ACHN (cell line): Measurements from ENCODE around the gene AIPL1.

Experiments used
- DNase-seq: peaks from one replicate; pipeline ENCODE4 v3.0.0-alpha.2; 2015
- in situ Hi-C: cut with HindIII; loops from 2 replicates; pipeline ENCODE4 v1.10.0; 2017; ENCODE audit warnings: low sequenced_read_pairs, low pct_ligation_motif_present, low pct_unique_long_range_greater_than_20kb

Gene AIPL1

GRCh38 chr17:6468051-6468790 lies 33.3 kb upstream of the AIPL1 start:
- in situ Hi-C loops, result no loop called here
- no peak for DNase-seq

DNA sequence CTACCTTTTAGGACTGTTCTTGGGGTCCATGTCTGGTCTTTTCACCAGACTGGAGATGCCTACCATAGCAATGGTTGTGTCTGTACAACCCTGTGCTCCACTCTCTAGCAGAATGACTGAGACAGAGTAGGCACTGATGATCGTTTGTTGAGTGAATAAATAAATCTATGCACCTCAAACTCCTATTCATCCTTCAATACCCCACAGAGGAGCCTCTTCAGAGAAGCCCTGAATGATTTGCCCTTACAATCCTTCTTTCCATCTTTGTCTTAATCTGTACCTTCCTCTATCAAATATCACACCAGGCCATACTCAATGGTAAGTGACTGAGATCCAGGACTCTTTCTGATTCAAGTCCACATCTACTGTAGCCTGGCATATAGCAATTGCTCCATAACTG lies 32.6 kb upstream of the AIPL1 start:
- DNase-seq, result no peak
- in situ Hi-C loops, result no loop called here

- in situ Hi-C loops, result no loop called here
- DNase-seq, result no peak
Measured at GRCh38 chr17:6465206-6466003, 30.5 kb upstream of the AIPL1 start.

- DNase-seq, result no peak
- in situ Hi-C loops, result no loop called here
Measured at GRCh38 chr17:6464446-6465041, 29.6 kb upstream of the AIPL1 start.

- in situ Hi-C loops, result no loop called here
- no peak for DNase-seq
Measured at GRCh38 chr17:6463616-6464445, 28.9 kb upstream of the AIPL1 start.

GRCh38 chr17:6462692-6463091 lies 27.8 kb upstream of the AIPL1 start:
- DNase-seq, result no peak
- in situ Hi-C loops, result no loop called here

GRCh38 chr17:6461792-6462524 lies 27.0 kb upstream of the AIPL1 start:
- DNase-seq, result no peak
- in situ Hi-C loops, result no loop called here

DNA sequence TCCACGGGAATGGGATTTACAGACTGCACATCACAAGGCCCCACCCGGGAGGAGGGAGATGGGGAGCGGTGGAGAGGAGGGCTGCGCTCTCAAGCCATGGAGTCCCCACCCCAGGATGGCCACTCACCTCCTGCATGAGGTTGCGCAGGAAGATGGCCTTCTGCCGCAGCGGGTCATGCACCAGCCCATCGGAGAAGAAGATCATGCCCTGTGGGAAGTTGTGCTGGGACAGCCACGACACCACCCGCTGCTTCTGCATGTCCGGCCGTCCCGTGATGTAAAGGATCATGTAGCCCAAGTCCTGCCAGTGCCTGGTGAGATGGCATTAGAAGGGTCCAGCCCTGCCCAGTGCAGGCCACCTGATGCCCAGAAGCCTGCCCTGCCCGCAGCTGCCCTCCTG lies 26.3 kb upstream of the AIPL1 start:
- no peak for DNase-seq
- in situ Hi-C loops, result no loop called here

GRCh38 chr17:6460531-6461161 lies 25.7 kb upstream of the AIPL1 start:
- in situ Hi-C loops, result no loop called here
- DNase-seq, result no peak

DNA sequence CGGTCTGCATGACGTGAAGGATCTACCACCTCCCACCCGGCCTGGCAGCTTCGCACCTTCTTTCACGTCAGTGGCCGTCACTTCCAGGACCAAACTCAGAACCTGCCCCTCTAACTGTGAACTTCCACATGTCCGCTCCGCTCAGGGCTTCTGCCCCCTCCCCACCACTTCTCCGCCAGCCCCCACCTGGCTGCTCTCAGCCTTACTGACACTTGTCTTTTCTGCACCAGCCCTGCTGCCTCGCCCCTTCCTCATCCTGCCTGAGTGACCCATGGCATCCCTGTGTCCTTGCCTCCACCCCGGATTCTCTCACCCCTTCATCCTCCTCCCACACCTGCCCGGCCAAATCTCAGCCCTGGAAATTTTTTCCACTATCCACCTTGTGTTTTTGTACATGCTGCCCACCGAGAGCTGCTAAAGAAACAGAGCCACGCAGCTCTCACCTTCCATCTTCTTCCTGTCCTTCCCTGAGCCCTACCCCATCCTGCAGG lies 23.6 kb upstream of the AIPL1 start:
- no peak for DNase-seq
- in situ Hi-C loops, result no loop called here

DNA sequence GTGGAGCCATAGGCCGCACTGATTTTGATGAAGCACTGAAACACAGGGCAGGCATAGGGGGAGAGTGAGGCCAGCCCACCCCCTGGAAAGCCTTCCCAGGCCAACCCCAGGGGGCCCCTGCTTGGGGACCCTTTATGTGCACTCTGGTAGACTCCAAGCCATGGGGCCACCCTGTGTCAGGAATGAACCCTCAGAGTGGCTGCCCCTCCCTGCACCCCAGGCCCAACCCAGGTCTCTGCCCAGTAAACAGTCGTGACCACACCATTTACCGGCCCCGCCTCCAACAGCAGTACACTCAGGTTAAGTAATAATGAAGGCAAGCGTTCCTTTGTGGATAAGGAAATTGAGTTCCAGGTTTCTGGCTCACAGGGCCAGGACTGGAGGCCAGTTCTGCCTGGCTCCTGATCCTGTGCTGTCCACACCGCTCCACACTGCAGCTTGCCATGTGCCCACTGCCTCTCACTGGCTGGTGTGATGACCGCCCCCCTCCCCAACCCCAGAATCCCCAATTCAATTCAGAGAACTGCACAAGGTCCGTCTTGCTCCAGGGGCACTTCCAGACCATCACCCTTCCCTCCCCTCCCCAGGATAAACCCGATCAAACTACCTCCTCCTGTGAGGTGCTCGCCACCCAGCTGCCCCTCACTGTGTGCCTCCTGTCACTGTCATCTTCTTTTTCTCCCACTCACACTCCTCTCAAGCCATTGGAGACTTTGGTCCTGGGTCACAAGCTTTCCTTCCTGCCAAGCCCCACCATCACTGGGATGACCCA lies 23.0 kb upstream of the AIPL1 start:
- in situ Hi-C loops, result no loop called here
- no peak for DNase-seq

- DNase-seq, result peak; percentile 62
- in situ Hi-C loops, result no loop called here
Measured at GRCh38 chr17:6456914-6457687, 22.2 kb upstream of the AIPL1 start.

GRCh38 chr17:6456321-6456720 lies 21.4 kb upstream of the AIPL1 start:
- no peak for DNase-seq
- in situ Hi-C loops, result no loop called here

DNA sequence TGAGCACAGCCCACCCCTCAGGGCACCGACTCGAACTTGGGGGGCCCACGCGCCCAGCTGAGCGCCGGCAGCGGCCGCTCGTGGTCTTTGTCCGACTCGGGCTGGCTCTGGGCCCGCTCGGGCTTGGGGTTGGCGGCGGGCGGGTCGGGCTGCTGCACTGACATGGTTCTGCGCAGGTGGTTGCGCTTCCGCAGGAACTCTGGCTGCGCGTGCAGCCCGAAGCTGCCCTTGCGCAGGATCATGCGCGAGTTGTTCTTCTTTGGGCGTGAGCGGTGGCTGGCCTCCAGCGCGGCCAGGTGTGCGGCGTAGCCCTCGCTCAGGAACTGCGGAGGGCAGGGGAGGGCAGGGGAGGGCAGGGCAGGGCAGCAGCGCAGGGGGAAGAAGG lies 20.4 kb upstream of the AIPL1 start:
- in situ Hi-C loops, result no loop called here
- DNase-seq, result no peak

GRCh38 chr17:6454495-6455320 lies 19.8 kb upstream of the AIPL1 start:
- no peak for DNase-seq
- in situ Hi-C loops, result no loop called here
